Ovary (tissue), 3 donors: ENCODE data around the gene SLC6A6.

Experiments
- EP300 ChIP-seq: sonication (generic); formaldehyde crosslinking; IDR thresholded peaks from one replicate; pipeline ENCODE4 v1.6.1; 2017; ENCODE audit warnings: antibody characterized with exemption
- POLR2A ChIP-seq: fragments of 450-650 bp; IDR thresholded peaks from one replicate; pipeline ENCODE4 v1.6.1; 2017; ENCODE audit warnings: antibody characterized with exemption, mild to moderate bottlenecking, moderate library complexity
- TF ChIP-seq, protein P1 (sequence below), 3 donors: fragments of 450-650 bp in 2 of 3; fragments of 200-600 bp in 1 of 3; IDR thresholded peaks; one replicate each; pipeline versions ENCODE4 v1.5.1 to v1.8.0; 2016 to 2022; ENCODE audit warnings: antibody characterized with exemption in 3 of 3, mild to moderate bottlenecking in 1 of 3
- donor health status: DM: no; HTN: no; CAD: no.

DNA sequence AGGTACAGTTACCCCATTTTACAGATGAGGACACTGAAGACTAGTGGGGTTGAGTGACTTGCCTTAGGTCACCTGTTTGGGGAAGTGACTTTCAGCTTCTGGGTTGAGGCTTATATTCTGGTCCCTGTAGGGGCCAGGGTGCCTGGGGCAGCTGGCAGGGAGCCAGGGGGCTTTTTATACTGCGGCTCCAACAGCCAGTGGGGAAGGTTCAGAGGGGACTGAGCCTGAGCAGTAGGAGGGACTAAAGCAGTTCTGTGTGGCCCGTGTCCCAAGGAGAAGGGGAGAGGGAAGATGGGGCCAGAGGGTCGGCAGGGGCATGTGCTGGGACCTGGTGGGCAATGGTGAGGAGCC lies 37.7 kb downstream of the SLC6A6 start:
- TF ChIP-seq, protein P1, sequence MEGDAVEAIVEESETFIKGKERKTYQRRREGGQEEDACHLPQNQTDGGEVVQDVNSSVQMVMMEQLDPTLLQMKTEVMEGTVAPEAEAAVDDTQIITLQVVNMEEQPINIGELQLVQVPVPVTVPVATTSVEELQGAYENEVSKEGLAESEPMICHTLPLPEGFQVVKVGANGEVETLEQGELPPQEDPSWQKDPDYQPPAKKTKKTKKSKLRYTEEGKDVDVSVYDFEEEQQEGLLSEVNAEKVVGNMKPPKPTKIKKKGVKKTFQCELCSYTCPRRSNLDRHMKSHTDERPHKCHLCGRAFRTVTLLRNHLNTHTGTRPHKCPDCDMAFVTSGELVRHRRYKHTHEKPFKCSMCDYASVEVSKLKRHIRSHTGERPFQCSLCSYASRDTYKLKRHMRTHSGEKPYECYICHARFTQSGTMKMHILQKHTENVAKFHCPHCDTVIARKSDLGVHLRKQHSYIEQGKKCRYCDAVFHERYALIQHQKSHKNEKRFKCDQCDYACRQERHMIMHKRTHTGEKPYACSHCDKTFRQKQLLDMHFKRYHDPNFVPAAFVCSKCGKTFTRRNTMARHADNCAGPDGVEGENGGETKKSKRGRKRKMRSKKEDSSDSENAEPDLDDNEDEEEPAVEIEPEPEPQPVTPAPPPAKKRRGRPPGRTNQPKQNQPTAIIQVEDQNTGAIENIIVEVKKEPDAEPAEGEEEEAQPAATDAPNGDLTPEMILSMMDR (IDR thresholded peaks at IDR 0.05) = no peak
- TF ChIP-seq POLR2A (no peak), EP300 (no peak)
